ENCODE measurements around the gene SSR4. TPM values are rescaled to one million over a fixed set of nuclear protein-coding genes. Genes with fewer than 3 reads are reported as not detected.

Gene SSR4
- total and polyA plus RNA-seq, 2 of the 8 experiments (the other 6 are each of a cell fraction or from before 2014, with no cell fraction given) = 168 to 642 TPM

GRCh38 chrX:153761863-153762262 is 32.6 kb upstream of the SSR4 start:
- H3K18ac ChIP-seq (ENCODE audit: extremely low read depth, low read length) = no peak overlapping the region
- TF ChIP-seq EP300 (IDR thresholded peaks at IDR 0.05; ENCODE audit: borderline replicate concordance in 1 of 2, low read depth in 2 of 2, low read length in 2 of 2) (no peak), USF2 (IDR thresholded peaks at IDR 0.05; ENCODE audit: low read length) (no peak), SUZ12 (IDR thresholded peaks at IDR 0.05; ENCODE audit: low read length) (no peak), YY1 (IDR thresholded peaks at IDR 0.05; ENCODE audit: low read depth, low read length) (no peak), TBP (IDR thresholded peaks at IDR 0.05; ENCODE audit: low read depth, low read length) (no peak), ATF2 (IDR thresholded peaks at IDR 0.05; ENCODE audit: low read length) (no peak), KDM1A (IDR thresholded peaks at IDR 0.05; ENCODE audit: borderline replicate concordance, low read length) (no peak), SP2 (IDR thresholded peaks at IDR 0.05; ENCODE audit: low read length) (no peak), HDAC2 (IDR thresholded peaks at IDR 0.05; ENCODE audit: borderline replicate concordance in 1 of 2, low read depth in 2 of 2, low read length in 2 of 2) (no peak), SIN3A (conservative IDR thresholded peaks at IDR 0.05 in 1 of 2, IDR thresholded peaks at IDR 0.05 in 1 of 2; ENCODE audit: low read depth in 1 of 2, low read length in 2 of 2) (no peak), RXRA (IDR thresholded peaks at IDR 0.05; ENCODE audit: insufficient read depth, low read depth, low read length) (no peak)

More at GRCh38 chrX:153761863-153762262, 32.6 kb upstream of the SSR4 start:
- Histone ChIP-seq H4K5ac (ENCODE audit: insufficient read length, low read depth, low read length) (no peak overlapping the region), H3K4ac (replicated peaks; ENCODE audit: insufficient read length, low read depth, low read length) (no peak overlapping the region), H3K14ac (ENCODE audit: insufficient read length) (no peak overlapping the region), H3K79me1 (ENCODE audit: low read depth, low read length) (no peaks in the 10 kb centered on the region), H4K8ac (ENCODE audit: extremely low read depth, insufficient read depth, low read length) (no peak overlapping the region), H3K9ac (replicated peaks in 1 of 4; ENCODE audit: extremely low read depth in 1 of 4, low read depth in 3 of 4, low read length in 3 of 4) (no peak overlapping the region), H3K27me3 (replicated peaks in 1 of 4; ENCODE audit: control insufficient read depth in 3 of 4, extremely low read depth in 1 of 4, insufficient read depth in 3 of 4, low read length in 3 of 4) (no peaks in the 10 kb centered on the region), H3K4me2 (ENCODE audit: insufficient read depth in 1 of 2, low read depth in 2 of 2, low read length in 2 of 2) (no peak overlapping the region), H3K56ac (replicated peaks; ENCODE audit: insufficient read length, low read depth, low read length) (no peak overlapping the region), H2BK15ac (ENCODE audit: low read length) (no peak overlapping the region), H3K9me3 (ENCODE audit: insufficient read depth in 2 of 2, low read depth in 1 of 2, low read length in 1 of 2) (no peaks in the 10 kb centered on the region), H2BK5ac (ENCODE audit: low read depth, low read length) (no peak overlapping the region), H3K4me3 (ENCODE audit: extremely low read depth in 1 of 4, insufficient read depth in 2 of 4, low read depth in 3 of 4, low read length in 4 of 4) (no peak overlapping the region), H3K79me2 (ENCODE audit: control insufficient read depth in 1 of 2, insufficient read depth in 2 of 2, low read length in 2 of 2) (no peaks in the 10 kb centered on the region), H4K91ac (replicated peaks; ENCODE audit: insufficient read length, low read length) (no peak overlapping the region), H3K27ac (ENCODE audit: low read depth, low read length) (no peak overlapping the region), H3K36me3 (ENCODE audit: control insufficient read depth in 2 of 4, insufficient read depth in 4 of 4, low read length in 3 of 4) (no peaks in the 10 kb centered on the region), H3K23me2 (ENCODE audit: low read depth, low read length) (no peaks in the 10 kb centered on the region), H3K23ac (ENCODE audit: insufficient read length) (no peak overlapping the region), H2AK5ac (ENCODE audit: low read depth, low read length) (no peak overlapping the region), H2BK120ac (replicated peaks; ENCODE audit: low read depth, low read length) (no peak overlapping the region), H4K20me1 (replicated peaks in 1 of 2; ENCODE audit: control insufficient read depth in 1 of 2, insufficient read depth in 2 of 2, low read length in 2 of 2) (no peaks in the 10 kb centered on the region), H2BK12ac (ENCODE audit: low read depth, low read length) (no peak overlapping the region), H3K4me1 (replicated peaks in 1 of 4; ENCODE audit: control insufficient read depth in 3 of 4, insufficient read depth in 4 of 4, low read length in 3 of 4) (peaks cover 0 to 8% (median 4%) of the 10 kb centered on the region in 4 experiments; a peak in 5 of 7 replicates), H2BK20ac (ENCODE audit: low read length) (no peak overlapping the region), H2AFZ (ENCODE audit: low read length) (no peak overlapping the region)
- 96% methylated on average over 14 of the region's 15 CpGs; no CpG with 5 or more reads in 1 of the 2 experiments for WGBS, 2 experiments (ENCODE audit: extremely low coverage in 1 of 2, insufficient coverage in 1 of 2, insufficient read length in 1 of 2, insufficient replicate concordance in 2 of 2, low coverage in 1 of 2, low lambda C conversion rate in 2 of 2, missing lambda C conversion rate in 1 of 2)
- CTCF ChIA-PET (ENCODE audit: partially characterized antibody) = interaction anchor here (1.0 to 3.7 kb wide), 3 partner anchors 18 to 185 kb away, joined by 3 to 16 read pairs (median 10); partner anchors contain the start of gene SRPK3
- FAIRE-seq (no peak), DNase-seq (ENCODE audit: low read depth in 1 of 2, low spot score in 2 of 2) (no peak)
- POLR2A ChIA-PET (ENCODE audit: partially characterized antibody) = no interaction called here

Data from H1 (cell line).